ENCODE data around the gene AZIN2. TPM values are rescaled to one million over a fixed set of nuclear protein-coding genes. Genes with fewer than 3 reads are reported as not detected.

AZIN2 gene
- total and polyA plus RNA-seq, 10 of the 15 experiments (the other 5 are each of a cell fraction or from before 2014, with no cell fraction given), result 0.02 to 0.85 (median 0.23) TPM

GRCh38 chr1:33165809-33166208 lies 84.9 kb downstream of the AZIN2 start:
- WGBS (ENCODE audit: insufficient coverage, insufficient replicate concordance, low lambda C conversion rate, missing lambda C conversion rate), result 77% methylated on average over 6 of the region's 6 CpGs
- Histone ChIP-seq H3K4me1 (ENCODE audit: control insufficient read depth, insufficient read depth, low read length) (no peaks in the 10 kb centered on the region), H3K4me3 (no peak overlapping the region), H3K27me3 (replicated peaks in 1 of 2; ENCODE audit: control insufficient read depth in 2 of 2, insufficient read depth in 2 of 2, low read length in 1 of 2) (no peaks in the 10 kb centered on the region), H3K4me2 (ENCODE audit: control insufficient read depth, insufficient read depth) (no peak overlapping the region), H3K27ac (ENCODE audit: control insufficient read depth, insufficient read depth) (no peak overlapping the region), H4K20me1 (ENCODE audit: control insufficient read depth, insufficient read depth) (no peaks in the 10 kb centered on the region), H3K79me2 (ENCODE audit: control insufficient read depth, insufficient read depth, low read length) (no peaks in the 10 kb centered on the region), H3K9me3 (replicated peaks; ENCODE audit: control insufficient read depth, insufficient read depth, low read length) (no peaks in the 10 kb centered on the region), H3K36me3 (ENCODE audit: control insufficient read depth in 2 of 2, insufficient read depth in 2 of 2, low read length in 1 of 2) (no peaks in the 10 kb centered on the region), H3K9ac (ENCODE audit: control insufficient read depth, insufficient read depth, low read length) (no peak overlapping the region), H2AFZ (ENCODE audit: control insufficient read depth, low read depth, low read length) (no peak overlapping the region)
- BruUV-seq (replicated peaks), result no TSS peak
- ATAC-seq, result no peak
- in situ Hi-C loops (cut with MboI), result no loop called here
- ChIA-PET RAD21 (ENCODE audit: unreplicated experiment) (no interaction called here), SMC1A (ENCODE audit: uncharacterized antibody, unreplicated experiment) (no interaction called here), CTCF (no interaction called here), POLR2A (no interaction called here)
- TF ChIP-seq CUX1 (IDR thresholded peaks at IDR 0.05; ENCODE audit: insufficient replicate concordance, low read depth, low read length) (no peak), ZNF384 (IDR thresholded peaks at IDR 0.05; ENCODE audit: borderline replicate concordance, low read depth, low read length) (no peak), GABPA (IDR thresholded peaks at IDR 0.05; ENCODE audit: low read depth) (no peak), MEF2A (IDR thresholded peaks at IDR 0.05; ENCODE audit: insufficient read depth, low read depth, low read length) (no peak), SMARCA5 (IDR thresholded peaks at IDR 0.05) (no peak)
- no peak for DNase-seq (ENCODE audit: low read depth, low spot score)
- no peak for FAIRE-seq
- intact Hi-C loops (cut with micrococcal nuclease; ENCODE audit: unreplicated experiment), result no loop called here
